OCI-M1 (cell line): ENCODE measurements around the gene UNC5A.

ENCODE experiments used
- DNase-seq: peaks from one replicate; lab custom pipeline; 2025; lab: John Stamatoyannopoulos, UW

Gene UNC5A

GRCh38 chr5:176846335-176847140, 36.2 kb downstream of the UNC5A start:
- DNase-seq, result peak; percentile 21

- no peak for DNase-seq
These were observed 36.8 kb downstream of the UNC5A start for GRCh38 chr5:176847148-176847547.

- DNase-seq, result no peak
These were observed 37.4 kb downstream of the UNC5A start for GRCh38 chr5:176847726-176848290.

DNA sequence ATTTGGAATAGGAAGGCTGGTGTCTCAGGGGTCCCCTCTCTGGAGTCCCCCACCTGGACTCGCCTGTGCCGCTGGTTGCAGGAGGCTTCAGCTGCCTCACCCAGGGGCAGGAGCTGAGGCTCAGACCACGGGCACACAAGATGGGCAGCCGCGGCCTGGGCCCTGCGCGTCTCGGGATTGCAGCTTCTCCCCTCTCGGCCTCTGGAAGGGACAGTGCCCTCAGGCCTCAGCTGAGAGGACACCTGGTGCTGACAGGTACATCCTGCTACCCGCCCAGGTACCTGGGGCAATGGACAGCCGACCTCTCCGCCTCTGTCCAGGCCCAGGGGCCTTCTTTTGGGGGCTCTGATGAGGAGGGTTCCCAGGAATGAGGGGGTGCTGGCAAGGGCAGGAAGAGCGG, 38.3 kb downstream of the UNC5A start:
- DNase-seq, result no peak

DNA sequence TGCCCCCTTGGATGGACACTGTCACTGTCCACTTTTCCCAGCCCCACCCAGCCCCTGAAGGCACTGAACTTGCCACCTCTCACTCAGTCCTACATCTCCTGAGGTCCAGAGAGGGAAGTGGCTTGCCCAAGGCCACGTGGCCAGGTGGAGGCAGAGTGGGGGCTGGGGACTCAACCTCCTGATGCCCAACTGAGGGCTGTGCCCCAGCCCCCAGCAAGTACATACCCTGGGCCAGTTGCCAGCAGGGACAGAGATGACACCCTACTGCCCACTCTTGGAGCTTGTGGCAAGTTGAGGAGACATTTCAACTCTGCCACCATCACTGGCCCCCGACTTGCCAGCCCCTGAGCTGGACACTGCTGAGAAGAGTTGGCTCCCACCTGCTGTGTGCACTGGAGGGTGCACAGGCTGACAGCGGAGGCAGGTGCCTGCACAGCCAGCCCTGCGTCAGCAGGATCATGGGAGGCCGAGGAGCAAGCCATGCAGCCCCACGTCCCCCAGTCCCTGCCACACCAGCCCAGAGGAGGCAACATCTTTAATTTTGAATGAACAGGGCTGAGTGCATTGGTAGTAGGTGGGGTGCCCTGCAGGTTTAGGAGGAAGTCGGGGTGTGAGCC, 39.4 kb downstream of the UNC5A start:
- no peak for DNase-seq

- DNase-seq, result no peak
These were observed 40.2 kb downstream of the UNC5A start for GRCh38 chr5:176850371-176851245.

- no peak for DNase-seq
These were observed 41.0 kb downstream of the UNC5A start for GRCh38 chr5:176851380-176851779.

DNA sequence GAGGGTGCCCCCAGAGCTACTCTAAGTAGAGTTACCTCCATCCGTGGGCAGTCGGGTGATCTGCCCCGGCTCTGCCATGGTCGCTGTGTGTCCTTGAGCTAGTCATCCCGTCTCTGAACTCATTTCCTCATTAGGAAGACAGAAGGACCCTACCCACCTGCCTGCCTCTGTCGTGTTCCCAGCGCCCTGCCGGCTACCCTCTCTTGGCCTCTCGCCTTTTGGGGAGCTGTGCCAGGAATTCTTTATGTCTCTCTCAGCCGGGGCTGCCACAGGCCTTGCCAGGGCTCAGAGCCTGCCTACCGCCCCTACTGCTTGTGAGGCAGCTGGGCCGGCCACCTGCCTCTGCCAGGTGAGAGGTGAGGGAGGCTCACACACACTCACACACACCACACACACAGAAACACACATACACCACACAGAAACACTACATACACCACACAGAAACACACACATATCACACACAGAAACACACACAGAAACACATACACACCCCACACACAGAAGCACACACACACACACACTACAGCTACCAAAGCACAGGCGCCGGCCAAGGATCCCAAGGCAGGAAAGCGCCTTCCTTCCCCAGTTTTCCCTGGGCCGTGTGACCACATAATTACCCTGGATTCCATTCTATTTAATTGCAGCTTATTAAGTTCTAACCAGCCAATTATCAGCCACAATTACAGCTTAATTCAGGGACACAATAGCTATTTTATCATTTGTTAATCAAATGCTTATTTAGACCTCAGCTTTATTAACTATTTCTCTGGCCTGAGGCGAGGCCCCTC, 41.7 kb downstream of the UNC5A start:
- no peak for DNase-seq

DNA sequence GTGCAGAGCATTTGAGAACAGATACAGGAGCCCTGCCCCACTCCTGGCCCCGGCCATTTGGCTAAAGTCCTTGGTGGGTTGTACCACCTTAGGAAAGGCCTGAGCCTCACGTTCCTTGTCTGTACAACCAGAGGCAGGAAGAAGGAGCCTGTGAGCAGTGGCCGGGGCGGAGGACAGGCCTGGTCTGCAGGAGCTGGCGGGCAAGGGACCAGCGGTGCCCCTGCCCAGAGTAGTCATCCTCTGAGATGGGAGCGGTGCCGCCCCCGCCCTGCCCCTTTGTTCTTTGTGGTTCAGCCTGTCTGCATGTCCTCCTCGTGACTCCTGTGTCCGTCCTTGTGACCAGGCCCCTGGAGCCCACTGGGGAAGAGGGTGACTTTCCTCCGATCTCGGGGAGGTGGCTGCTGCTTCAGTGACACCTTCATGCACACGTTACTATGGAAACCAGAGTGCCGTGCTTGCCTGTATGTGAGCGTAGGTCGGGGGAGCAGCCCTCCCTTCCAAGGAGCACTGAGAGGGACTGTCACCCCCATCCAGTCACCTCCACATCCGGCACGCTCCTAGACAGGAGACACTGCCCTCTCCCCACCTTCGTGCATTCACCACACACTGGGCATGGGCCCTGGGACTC, 42.9 kb downstream of the UNC5A start:
- no peak for DNase-seq

DNA sequence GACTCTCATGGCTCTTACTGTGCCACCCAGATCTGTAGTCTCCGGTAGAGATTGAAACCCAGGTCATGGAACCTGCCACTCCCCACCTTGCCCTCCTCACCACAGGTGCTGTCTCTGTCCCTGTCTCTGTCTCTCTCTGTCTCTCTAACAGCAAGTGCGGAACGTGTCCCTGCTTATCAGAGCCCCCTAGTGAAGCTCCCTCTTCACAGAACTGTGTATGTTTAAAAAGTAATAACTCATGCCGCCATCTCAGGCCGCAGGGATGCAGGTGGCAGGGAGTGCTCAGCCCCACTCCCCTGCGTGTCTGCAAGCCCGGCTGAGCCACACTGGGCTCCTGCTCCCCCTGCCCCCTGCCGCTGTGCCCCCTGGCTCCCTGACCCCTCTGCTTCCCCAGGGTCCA, 43.8 kb downstream of the UNC5A start:
- DNase-seq, result no peak

DNA sequence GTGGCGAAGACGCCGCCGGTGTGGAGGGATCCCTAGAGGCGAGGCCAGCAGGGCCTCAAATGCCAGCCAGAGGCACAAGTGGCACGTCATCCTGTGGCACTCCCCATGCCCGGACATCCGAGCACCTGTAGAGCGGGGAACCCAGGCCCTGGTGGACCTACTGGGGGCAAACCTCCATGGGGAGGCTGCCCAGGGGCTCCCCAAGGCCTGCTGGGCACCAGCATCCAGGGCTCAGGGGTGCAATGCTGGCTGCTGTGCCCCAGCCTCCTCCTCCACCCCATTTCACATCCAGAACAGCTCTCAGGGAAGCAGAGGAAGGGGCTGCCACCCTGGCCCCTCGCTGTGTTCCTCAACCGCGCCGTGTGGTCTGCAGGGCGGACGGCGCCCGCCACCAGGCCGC, 45.2 kb downstream of the UNC5A start:
- DNase-seq, result no peak

GRCh38 chr5:176856746-176857145, 46.4 kb downstream of the UNC5A start:
- no peak for DNase-seq

DNA sequence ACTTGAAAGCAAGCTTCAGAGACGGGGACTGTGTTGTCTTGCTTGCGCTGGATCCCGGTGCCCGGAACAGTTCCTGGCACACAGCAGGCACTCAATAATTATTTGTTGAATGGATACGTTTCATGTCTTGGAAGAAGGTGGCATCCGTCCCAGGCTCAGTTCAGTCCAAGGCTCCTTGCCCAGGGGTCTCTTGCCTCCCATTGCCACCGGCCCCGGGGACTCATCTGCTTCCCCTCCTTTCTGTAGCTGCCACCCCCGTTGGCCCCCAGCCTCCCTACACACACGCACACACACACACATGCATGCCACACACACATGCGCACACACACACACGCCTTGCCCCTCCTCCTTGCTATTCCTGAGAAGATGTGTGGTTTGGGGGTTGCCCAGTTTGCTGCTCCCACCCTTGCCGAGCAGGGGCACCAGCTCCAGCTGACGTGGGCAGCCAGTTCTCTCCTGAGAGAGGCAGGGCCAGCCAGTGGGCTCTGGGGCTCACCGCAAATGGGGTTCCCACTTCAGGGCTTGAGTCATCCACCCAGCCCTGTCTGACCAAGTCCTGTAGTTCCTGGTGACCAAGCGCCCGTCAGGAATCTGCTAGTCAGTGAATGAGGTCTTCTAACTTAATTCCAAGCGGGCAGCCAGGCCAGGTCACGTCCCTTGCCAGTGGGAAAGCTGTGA, 47.0 kb downstream of the UNC5A start:
- no peak for DNase-seq

DNA sequence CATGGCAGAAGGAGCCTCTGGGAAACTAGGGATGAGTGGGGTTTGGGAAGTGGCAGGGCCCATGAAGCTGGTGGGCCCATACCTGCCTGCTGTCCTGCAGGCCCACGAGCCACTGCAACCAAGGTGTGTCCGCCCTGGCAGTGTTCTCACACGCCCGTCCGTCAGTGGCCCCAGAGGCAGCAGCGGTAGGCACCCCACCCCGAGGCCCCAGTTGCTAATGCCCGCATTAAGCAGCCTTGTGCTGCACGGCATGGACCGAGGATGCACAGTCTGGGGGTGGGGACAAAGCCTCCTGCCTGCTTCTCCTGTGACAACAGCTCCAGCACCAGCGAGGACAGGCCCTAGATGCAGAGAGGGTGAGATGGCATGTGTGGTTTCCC, 47.5 kb downstream of the UNC5A start:
- no peak for DNase-seq

- DNase-seq, result no peak
These were observed 49.6 kb downstream of the UNC5A start for GRCh38 chr5:176859916-176860315.

GRCh38 chr5:176860381-176860780, 50.0 kb downstream of the UNC5A start:
- DNase-seq, result no peak

GRCh38 chr5:176861276-176861675, 50.9 kb downstream of the UNC5A start:
- no peak for DNase-seq

GRCh38 chr5:176862330-176862995, 52.1 kb downstream of the UNC5A start:
- DNase-seq, result no peak

- DNase-seq, result no peak
These were observed 52.8 kb downstream of the UNC5A start for GRCh38 chr5:176863041-176863764.

DNA sequence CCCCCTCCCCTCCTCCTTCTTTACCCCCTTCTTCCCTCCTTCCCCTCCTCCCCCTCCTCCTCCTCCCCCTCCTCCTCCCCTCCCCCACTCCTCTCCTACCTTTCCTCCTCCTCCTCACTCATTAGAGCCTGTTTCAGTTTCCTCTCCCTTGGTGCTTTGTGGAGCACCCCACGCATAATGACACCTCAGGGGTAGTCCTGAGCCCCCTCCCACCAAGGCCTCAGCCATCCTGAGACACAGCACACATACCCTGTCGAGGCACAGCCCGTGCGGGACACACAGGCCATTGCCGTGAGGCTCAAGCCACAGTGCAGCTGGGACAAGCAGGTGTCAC, 53.4 kb downstream of the UNC5A start:
- no peak for DNase-seq
